Panc1 (cell line): ENCODE data around the gene ECEL1. TPM values are rescaled to one million over a fixed set of nuclear protein-coding genes. Genes with fewer than 3 reads are reported as not detected.

Experiments
- ATAC-seq: fragments of 200-7000 bp; cut with Tn5 transposase; 2 replicates; pipeline ENCODE4 v1.9.1; 2020; ENCODE audit warnings: mild to moderate bottlenecking, moderate library complexity
- BruUV-seq: library from RNA; stranded (reverse); fragments of 400-500 nt; replicated peaks from 2 replicates; lab custom pipeline; 2021; lab: Mats Ljungman, UMichigan
- CTCF ChIA-PET: fragments of 300-600 bp; sonication (Branson Sonifier 250); formaldehyde crosslinking; loops from one replicate; lab custom pipeline; 2022; ENCODE audit warnings: antibody characterized with exemption; lab: Charles Lee
- POLR2A ChIA-PET: fragments of 300-600 bp; sonication (Branson Sonifier 250); formaldehyde crosslinking; loops from one replicate; lab custom pipeline; 2022; ENCODE audit warnings: antibody characterized with exemption; lab: Charles Lee
- DNase-seq: peaks from one replicate; pipeline ENCODE4 v3.0.0-alpha.2; 2010; ENCODE audit warnings: low read depth, low spot score
- H3K27ac ChIP-seq: 2 replicates; pipeline ENCODE4 v1.5.1; 2011; ENCODE audit warnings: mild to moderate bottlenecking, low read length, inconsistent platforms
- H3K27me3 ChIP-seq: fragments of 200-500 bp; sonication (Bioruptor generic); 2 replicates; pipeline ENCODE4 v1.6.0; 2014; ENCODE audit warnings: low read length, inconsistent platforms; ENCODE audit not compliant: control insufficient read depth, insufficient read depth
- H3K36me3 ChIP-seq: fragments of 200-500 bp; sonication (Bioruptor generic); 2 replicates; pipeline ENCODE4 v1.5.1; 2014; ENCODE audit warnings: inconsistent platforms, mild to moderate bottlenecking, low read length, moderate library complexity; ENCODE audit not compliant: control insufficient read depth, insufficient read depth
- H3K4me1 ChIP-seq: 2 replicates; pipeline ENCODE4 v1.5.1; 2011; ENCODE audit warnings: inconsistent platforms, mild to moderate bottlenecking, low read length, moderate library complexity; ENCODE audit not compliant: control insufficient read depth, insufficient read depth
- H3K4me3 ChIP-seq, 2 experiments: 2 replicates each; pipeline ENCODE4 v1.5.1; 2011 to 2012; ENCODE audit warnings: low read depth in 2 of 2, low read length in 2 of 2, mild to moderate bottlenecking in 2 of 2, inconsistent platforms in 1 of 2, moderate library complexity in 1 of 2
- H3K9me3 ChIP-seq: fragments of 200-500 bp; sonication (Bioruptor generic); 2 replicates; pipeline ENCODE4 v1.5.1; 2014; ENCODE audit warnings: low read depth, mild to moderate bottlenecking, inconsistent platforms, low read length, moderate library complexity; ENCODE audit not compliant: control insufficient read depth, insufficient read depth
- CTCF ChIP-seq: fragments of 450-650 bp; IDR thresholded peaks from 2 replicates; pipeline ENCODE4 v1.5.1; 2017; ENCODE audit warnings: mild to moderate bottlenecking
- POLR2AphosphoS5 ChIP-seq: IDR thresholded peaks from 2 replicates; pipeline ENCODE4 v1.6.1; 2012; ENCODE audit warnings: mild to moderate bottlenecking, low read depth, low read length, moderate library complexity
- REST ChIP-seq, 2 experiments: IDR thresholded peaks; 2 replicates each; pipeline ENCODE4 v1.6.1; 2011 to 2012; ENCODE audit warnings: low read depth in 2 of 2, control low read depth in 1 of 2, low read length in 1 of 2, mild to moderate bottlenecking in 1 of 2, moderate library complexity in 1 of 2; ENCODE audit not compliant: insufficient read depth in 1 of 2
- SIN3A ChIP-seq: IDR thresholded peaks from 2 replicates; pipeline ENCODE4 v1.6.1; 2012; ENCODE audit warnings: low read depth, mild to moderate bottlenecking, low read length, moderate library complexity, borderline replicate concordance; ENCODE audit not compliant: insufficient read depth
- TCF7L2 ChIP-seq: IDR thresholded peaks from 2 replicates; pipeline ENCODE4 v1.6.1; 2011; ENCODE audit warnings: mild to moderate bottlenecking, low read depth, low read length, inconsistent platforms
- in situ Hi-C: cut with HindIII; loops from 2 replicates; pipeline ENCODE4 v1.10.0; 2016; ENCODE audit warnings: low sequenced_read_pairs, low pct_unique_long_range_greater_than_20kb
- intact Hi-C: fragments of 100-400 bp; cut with micrococcal nuclease; formaldehyde crosslinking; loops from one replicate; pipeline ENCODE4 v1.10.0; 2022; ENCODE audit not compliant: unreplicated experiment
- total RNA-seq: library from RNA; stranded (reverse); gene quantifications from one replicate; pipeline ENCODE4 v1.2.1, GENCODE V29; 2021; ENCODE audit not compliant: unreplicated experiment

Gene ECEL1
- total RNA-seq, 1 experiment from 2014 or later = 2.9 TPM

GRCh38 chr2:232522623-232523401 is 35.2 kb upstream of the ECEL1 start:
- no peaks in the 10 kb centered on the region for H3K36me3 ChIP-seq
- H3K4me1 ChIP-seq = peaks cover 6% of the 10 kb centered on the region; the same call in 1 of the 2 replicates
- H3K4me3 ChIP-seq = peak overlapping the region in 1 of 2 experiments; percentile 38; a peak in 1 of 4 replicates
- in situ Hi-C loops (no loop called here), intact Hi-C loops (loop anchor here (2.0 to 10.0 kb wide), 3 partner anchors 76 to 618 kb away; no protein-coding TSS in a partner anchor)
- no peak for TF ChIP-seq SIN3A
- no peak for TF ChIP-seq POLR2AphosphoS5
- no peak for TF ChIP-seq REST (IDR thresholded peaks at IDR 0.05; ENCODE audit: insufficient read depth in 1 of 2, low read depth in 2 of 2, low read length in 1 of 2)
- TF ChIP-seq TCF7L2 = no peak
- H3K27me3 ChIP-seq = no peaks in the 10 kb centered on the region
- H3K27ac ChIP-seq = no peak overlapping the region
- POLR2A ChIA-PET = no interaction called here
- no peak for DNase-seq
- CTCF ChIA-PET = interaction anchor here (0.5 to 1.9 kb wide), 7 partner anchors 8 to 605 kb away, joined by 3 to 7 read pairs (median 5); no protein-coding TSS in a partner anchor
- no peaks in the 10 kb centered on the region for H3K9me3 ChIP-seq
- no TSS peak for BruUV-seq
- ATAC-seq = peak; percentile 37

- in situ Hi-C loops (no loop called here), intact Hi-C loops (loop anchor here (2.0 to 10.0 kb wide), 3 partner anchors 75 to 617 kb away; no protein-coding TSS in a partner anchor)
- Histone ChIP-seq H3K27me3 (no peaks in the 10 kb centered on the region), H3K4me1 (peaks cover 6% of the 10 kb centered on the region; the same call in 1 of the 2 replicates), H3K36me3 (no peaks in the 10 kb centered on the region), H3K9me3 (no peaks in the 10 kb centered on the region), H3K27ac (no peak overlapping the region), H3K4me3 (0 out of 4 replicates have a peak overlapping the region, but pooled peaks of 1 of the 2 experiments have one; percentile 11)
- ChIA-PET CTCF (interaction anchor here (0.5 to 1.9 kb wide), 4 partner anchors 20 to 75 kb away, joined by 3 to 7 read pairs (median 4); no protein-coding TSS in a partner anchor), POLR2A (no interaction called here)
- no TSS peak for BruUV-seq
- ATAC-seq (peak; percentile 58), DNase-seq (no peak)
- TF ChIP-seq TCF7L2 = no peak
- TF ChIP-seq SIN3A = no peak
- peak; percentile 96 for TF ChIP-seq CTCF
- no peak for TF ChIP-seq POLR2AphosphoS5
Observed at GRCh38 chr2:232521959-232522622, 34.5 kb upstream of the ECEL1 start.
